Endothelial cell (in vitro differentiated cells): ENCODE data around the gene TMEM178A. TPM values are rescaled to one million over a fixed set of nuclear protein-coding genes. Genes with fewer than 3 reads are reported as not detected.
A peak's percentile ranks its signal among the peaks of the same experiment; 100 is the strongest.

ENCODE experiments used
- DNase-seq: peaks from one replicate; pipeline ENCODE4 v3.0.0; 2021; ENCODE audit warnings: low spot score
- H3K27ac Mint-ChIP-seq: one replicate; pipeline ENCODE4 v1.8.0; 2021; ENCODE audit warnings: mixed read lengths, inconsistent platforms; ENCODE audit not compliant: unreplicated experiment
- H3K27me3 Mint-ChIP-seq: one replicate; pipeline ENCODE4 v1.8.0; 2021; ENCODE audit warnings: mild to moderate bottlenecking, moderate library complexity, mixed read lengths, inconsistent platforms; ENCODE audit not compliant: unreplicated experiment
- H3K36me3 Mint-ChIP-seq: one replicate; pipeline ENCODE4 v1.8.0; 2021; ENCODE audit warnings: mild to moderate bottlenecking, low read depth, mixed read lengths, inconsistent platforms; ENCODE audit not compliant: unreplicated experiment
- H3K4me1 Mint-ChIP-seq: one replicate; pipeline ENCODE4 v1.8.0; 2021; ENCODE audit warnings: mild to moderate bottlenecking, mixed read lengths, inconsistent platforms; ENCODE audit not compliant: unreplicated experiment
- H3K4me3 Mint-ChIP-seq: one replicate; pipeline ENCODE4 v1.8.0; 2021; ENCODE audit warnings: mild to moderate bottlenecking, mixed read lengths, inconsistent platforms; ENCODE audit not compliant: unreplicated experiment
- H3K9me3 Mint-ChIP-seq: one replicate; pipeline ENCODE4 v1.8.0; 2021; ENCODE audit warnings: mixed read lengths, inconsistent platforms; ENCODE audit not compliant: unreplicated experiment
- total RNA-seq: library from RNA; stranded (reverse); fragmentation: NEBNext Ultra II Directional; extraction: Animal tissue kit (Norgen Biotek cat#: 25700); gene quantifications from one replicate; pipeline ENCODE4 v1.2.1, GENCODE V29; 2021; ENCODE audit not compliant: unreplicated experiment
- TF ChIP-seq, protein P1 (sequence below): fragments of 200-600 bp; sonication (generic); IDR thresholded peaks from one replicate; pipeline ENCODE4 v1.5.0; 2021; ENCODE audit warnings: antibody characterized with exemption; ENCODE audit not compliant: unreplicated experiment

TMEM178A gene
- total RNA-seq, 1 donor from 2014 or later: 4.8 TPM

DNA sequence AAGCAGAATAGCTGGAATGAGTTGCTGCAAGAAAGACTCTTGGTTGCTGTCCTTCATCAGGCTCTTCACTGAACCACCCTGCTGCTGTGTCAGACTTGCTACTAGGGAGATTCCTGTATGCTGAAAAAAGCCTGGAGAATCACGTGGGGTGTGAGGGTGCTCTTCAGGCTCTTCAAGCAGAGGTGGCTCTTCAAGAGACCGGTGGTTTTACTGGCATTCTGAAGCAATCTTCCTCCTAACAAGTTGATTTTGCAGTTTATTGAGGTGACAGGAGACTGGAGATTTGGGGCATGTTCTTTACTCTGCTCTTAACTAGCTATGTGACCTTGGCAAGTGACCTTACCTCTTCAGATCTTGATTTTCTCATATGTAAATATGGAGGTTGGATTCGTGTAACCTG is 14.1 kb downstream of the TMEM178A start:
- H3K27me3 Mint-ChIP-seq: peaks cover 3% of the 10 kb centered on the region
- no peak overlapping the region for H3K4me3 Mint-ChIP-seq
- no peak for DNase-seq
- no peaks in the 10 kb centered on the region for H3K9me3 Mint-ChIP-seq
- H3K27ac Mint-ChIP-seq: no peak overlapping the region
- H3K4me1 Mint-ChIP-seq: peaks cover 7% of the 10 kb centered on the region
- TF ChIP-seq, protein P1, sequence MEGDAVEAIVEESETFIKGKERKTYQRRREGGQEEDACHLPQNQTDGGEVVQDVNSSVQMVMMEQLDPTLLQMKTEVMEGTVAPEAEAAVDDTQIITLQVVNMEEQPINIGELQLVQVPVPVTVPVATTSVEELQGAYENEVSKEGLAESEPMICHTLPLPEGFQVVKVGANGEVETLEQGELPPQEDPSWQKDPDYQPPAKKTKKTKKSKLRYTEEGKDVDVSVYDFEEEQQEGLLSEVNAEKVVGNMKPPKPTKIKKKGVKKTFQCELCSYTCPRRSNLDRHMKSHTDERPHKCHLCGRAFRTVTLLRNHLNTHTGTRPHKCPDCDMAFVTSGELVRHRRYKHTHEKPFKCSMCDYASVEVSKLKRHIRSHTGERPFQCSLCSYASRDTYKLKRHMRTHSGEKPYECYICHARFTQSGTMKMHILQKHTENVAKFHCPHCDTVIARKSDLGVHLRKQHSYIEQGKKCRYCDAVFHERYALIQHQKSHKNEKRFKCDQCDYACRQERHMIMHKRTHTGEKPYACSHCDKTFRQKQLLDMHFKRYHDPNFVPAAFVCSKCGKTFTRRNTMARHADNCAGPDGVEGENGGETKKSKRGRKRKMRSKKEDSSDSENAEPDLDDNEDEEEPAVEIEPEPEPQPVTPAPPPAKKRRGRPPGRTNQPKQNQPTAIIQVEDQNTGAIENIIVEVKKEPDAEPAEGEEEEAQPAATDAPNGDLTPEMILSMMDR: no peak
- no peaks in the 10 kb centered on the region for H3K36me3 Mint-ChIP-seq

DNA sequence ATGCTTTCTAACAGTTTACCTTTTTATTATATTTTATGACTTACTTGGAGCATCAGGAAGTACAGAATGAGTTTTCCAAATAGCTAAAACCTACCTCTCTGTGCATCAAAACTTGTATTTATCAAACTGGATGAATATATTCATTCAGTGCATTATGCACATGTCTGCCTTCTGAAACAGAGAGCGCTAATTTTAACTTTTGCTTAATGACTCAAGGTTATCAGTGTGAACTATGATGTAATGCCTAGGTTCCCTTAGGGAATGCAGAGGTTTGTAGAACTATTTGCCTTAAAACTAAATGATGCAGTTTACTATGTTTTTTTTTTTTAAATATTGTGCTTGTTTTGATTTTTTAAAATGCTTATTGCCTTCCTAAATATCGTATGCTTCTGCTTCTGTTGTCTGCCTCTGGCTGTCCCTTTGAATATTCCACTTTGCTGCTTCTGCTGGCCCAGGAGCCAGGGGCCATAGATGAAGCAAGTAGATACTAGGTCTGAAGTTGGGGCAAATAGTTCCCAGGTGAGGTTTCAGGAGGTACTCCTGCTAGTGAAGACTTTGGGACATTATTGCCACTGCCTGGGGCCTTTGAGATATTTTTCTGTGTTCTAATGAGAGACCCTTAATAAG is 16.5 kb downstream of the TMEM178A start:
- H3K9me3 Mint-ChIP-seq: no peaks in the 10 kb centered on the region
- TF ChIP-seq, protein P1: no peak
- peaks cover 25% of the 10 kb centered on the region for H3K4me1 Mint-ChIP-seq
- no peak for DNase-seq
- H3K4me3 Mint-ChIP-seq: no peak overlapping the region
- H3K27me3 Mint-ChIP-seq: peaks cover 7% of the 10 kb centered on the region
- H3K27ac Mint-ChIP-seq: no peak overlapping the region
- no peaks in the 10 kb centered on the region for H3K36me3 Mint-ChIP-seq

DNA sequence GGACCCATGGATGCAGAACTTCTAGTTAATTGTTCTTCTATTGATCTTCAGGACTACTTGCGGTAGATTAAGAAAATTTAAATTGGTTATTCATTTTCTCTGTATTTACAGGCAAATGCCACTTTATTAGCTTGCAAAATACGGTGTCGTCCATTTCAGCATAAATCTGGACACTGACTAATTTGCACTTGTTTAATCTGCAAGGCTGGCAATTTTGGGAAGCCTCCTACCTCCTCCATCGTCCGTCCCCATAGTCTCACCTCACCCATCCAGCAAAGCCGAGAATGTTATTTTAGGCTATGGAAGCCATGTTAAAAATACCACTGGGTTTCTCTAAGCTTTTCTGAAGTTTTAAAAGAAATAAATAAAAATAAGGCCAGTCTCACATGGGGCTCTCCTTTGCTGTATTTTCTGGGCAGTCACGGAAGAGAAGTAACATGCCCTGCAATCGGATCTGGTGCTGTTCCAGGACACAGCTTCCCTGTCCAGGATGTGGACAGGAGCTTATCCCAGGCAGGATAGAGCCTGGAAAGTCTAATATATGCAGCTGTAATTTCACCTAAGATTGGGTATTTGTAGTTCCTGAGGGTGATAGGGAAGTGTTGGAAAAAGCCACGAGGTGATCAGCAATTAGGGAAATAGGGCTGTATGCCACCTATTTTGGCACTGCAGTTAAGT is 17.4 kb downstream of the TMEM178A start:
- Mint-ChIP-seq H3K27me3 (peaks cover 7% of the 10 kb centered on the region), H3K36me3 (no peaks in the 10 kb centered on the region), H3K27ac (no peak overlapping the region), H3K9me3 (no peaks in the 10 kb centered on the region), H3K4me1 (peaks cover 31% of the 10 kb centered on the region), H3K4me3 (no peak overlapping the region)
- TF ChIP-seq, protein P1: no peak
- DNase-seq: no peak

DNA sequence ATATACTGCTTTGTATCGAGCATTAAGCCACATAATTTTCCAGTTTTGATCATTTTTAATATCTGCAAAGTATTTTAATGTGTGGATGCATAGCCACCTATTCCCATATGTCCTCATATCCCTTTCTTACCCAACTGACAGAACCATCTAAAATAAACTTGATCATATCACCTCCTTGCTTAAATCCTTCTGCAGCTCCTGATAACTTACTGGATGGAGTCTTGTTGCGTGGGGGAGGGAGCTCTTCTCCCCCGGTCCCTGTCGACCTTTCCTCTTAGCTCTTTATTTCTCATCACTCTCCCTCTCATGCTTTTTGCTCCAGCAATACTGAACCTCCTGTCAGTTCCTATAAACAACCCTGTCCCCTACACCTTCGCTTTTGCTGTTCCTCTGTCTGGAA is 18.7 kb downstream of the TMEM178A start:
- Mint-ChIP-seq H3K27ac (no peak overlapping the region), H3K9me3 (peaks cover 4% of the 10 kb centered on the region), H3K4me3 (no peak overlapping the region), H3K27me3 (peaks cover 7% of the 10 kb centered on the region), H3K36me3 (peaks cover 4% of the 10 kb centered on the region), H3K4me1 (peaks cover 36% of the 10 kb centered on the region)
- TF ChIP-seq, protein P1: no peak
- no peak for DNase-seq

DNA sequence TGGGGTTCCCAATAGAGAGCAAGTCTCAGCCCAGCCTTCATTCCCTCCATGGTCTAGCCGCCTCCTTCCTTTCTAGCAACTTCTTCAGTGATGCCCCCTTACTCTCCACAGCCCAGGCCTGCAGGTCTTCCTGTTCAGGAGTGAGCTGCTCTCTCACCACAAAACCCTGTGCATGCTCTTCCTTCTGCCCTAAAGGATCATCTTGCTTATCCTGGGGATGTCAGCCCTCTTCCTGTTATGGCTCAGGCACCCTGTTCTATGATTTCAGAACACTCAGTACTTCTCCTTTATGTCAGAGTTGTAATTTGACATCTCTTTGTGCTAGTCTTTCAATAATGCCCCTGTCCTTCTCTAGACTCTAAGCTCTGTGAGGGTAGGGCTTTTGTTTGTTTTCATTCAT is 19.4 kb downstream of the TMEM178A start:
- H3K4me3 Mint-ChIP-seq: no peak overlapping the region
- H3K27me3 Mint-ChIP-seq: peaks cover 7% of the 10 kb centered on the region
- peak overlapping the region; percentile 26 for H3K27ac Mint-ChIP-seq
- TF ChIP-seq, protein P1: no peak
- H3K9me3 Mint-ChIP-seq: peaks cover 8% of the 10 kb centered on the region
- peaks cover 5% of the 10 kb centered on the region for H3K36me3 Mint-ChIP-seq
- no peak for DNase-seq
- peaks cover 36% of the 10 kb centered on the region for H3K4me1 Mint-ChIP-seq
